HG03097 (cell line): ENCODE measurements around the gene IL6.
"Not testable (repeated sequence)": the region's sequence is repeated elsewhere in the genome, so short reads cannot be mapped to it uniquely, and the experiment has no call there.

Experiments
- ATAC-seq: cut with Tn5 transposase; IDR thresholded peaks from one replicate; pipeline ENCODE4 v1.9.1; 2021; ENCODE audit not compliant: unreplicated experiment, low FRiP score

Gene IL6

GRCh38 chr7:22703107-22703855 is 23.7 kb upstream of the IL6 start:
- not testable (repeated sequence) for ATAC-seq

GRCh38 chr7:22703978-22704610 is 22.9 kb upstream of the IL6 start:
- not testable (repeated sequence) for ATAC-seq

- ATAC-seq: not testable (repeated sequence)
These were observed 22.3 kb upstream of the IL6 start for GRCh38 chr7:22704722-22705121.

- not testable (repeated sequence) for ATAC-seq
These were observed 21.1 kb upstream of the IL6 start for GRCh38 chr7:22705874-22706273.

GRCh38 chr7:22707026-22707691 is 19.8 kb upstream of the IL6 start:
- ATAC-seq: not testable (repeated sequence)

DNA sequence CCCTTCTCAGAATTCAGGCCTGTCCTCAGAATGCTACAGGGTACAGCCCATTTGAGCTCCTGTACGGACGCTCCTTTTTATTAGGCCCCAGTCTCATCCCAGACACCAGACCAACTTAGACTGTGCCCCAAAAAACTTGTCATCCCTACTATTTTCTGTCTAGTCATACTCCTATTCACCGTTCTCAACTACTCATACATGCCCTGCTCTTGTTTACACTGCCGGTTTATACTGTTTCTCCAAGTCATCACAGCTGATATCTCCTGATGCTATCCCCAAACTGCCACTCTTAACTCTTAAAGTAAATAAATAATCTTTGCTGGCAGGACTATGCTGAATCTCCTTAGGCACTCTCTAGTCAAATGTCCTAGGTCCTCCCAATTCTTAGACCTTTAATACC is 18.8 kb upstream of the IL6 start:
- not testable (repeated sequence) for ATAC-seq

DNA sequence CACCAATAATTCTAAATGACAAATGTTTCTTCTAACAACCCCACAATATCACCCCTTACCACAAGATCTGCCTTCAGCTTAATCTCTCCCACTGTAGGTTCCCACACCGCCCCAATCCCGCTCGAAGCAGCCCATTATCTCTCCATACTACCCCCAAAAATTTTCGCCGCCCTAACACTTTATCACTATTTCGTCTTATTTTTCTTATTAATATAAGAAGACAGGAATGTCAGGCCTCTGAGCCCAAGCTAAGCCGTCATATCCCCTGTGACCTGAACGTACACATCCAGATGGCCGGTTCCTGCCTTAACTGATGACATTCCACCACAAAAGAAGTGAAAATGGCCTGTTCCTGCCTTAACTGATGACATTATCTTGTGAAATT is 18.3 kb upstream of the IL6 start:
- not testable (repeated sequence) for ATAC-seq

- ATAC-seq: not testable (repeated sequence)
These were observed 17.8 kb upstream of the IL6 start for GRCh38 chr7:22709062-22709829.

- no peak for ATAC-seq
These were observed 17.1 kb upstream of the IL6 start for GRCh38 chr7:22709857-22710256.

DNA sequence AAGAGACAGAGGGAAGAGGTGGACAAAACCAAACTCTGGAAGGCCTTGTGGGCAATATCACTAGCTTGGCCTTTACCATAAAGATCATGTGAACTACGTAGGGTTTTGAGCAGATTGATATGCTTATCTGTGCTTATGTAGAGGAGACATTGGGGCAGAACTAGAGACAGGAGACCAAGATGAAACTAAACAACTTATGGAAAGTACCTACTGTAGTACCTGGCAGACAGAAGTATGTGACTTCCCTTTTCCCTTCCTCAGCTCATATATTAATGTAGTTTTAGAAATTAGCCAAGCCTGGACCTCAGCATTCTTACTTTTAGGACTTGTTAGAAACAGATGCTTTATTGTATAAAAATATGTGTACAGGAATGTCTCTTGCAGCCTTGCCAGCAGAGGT is 14.0 kb upstream of the IL6 start:
- ATAC-seq: no peak

- no peak for ATAC-seq
These were observed 13.5 kb upstream of the IL6 start for GRCh38 chr7:22713463-22713862.

DNA sequence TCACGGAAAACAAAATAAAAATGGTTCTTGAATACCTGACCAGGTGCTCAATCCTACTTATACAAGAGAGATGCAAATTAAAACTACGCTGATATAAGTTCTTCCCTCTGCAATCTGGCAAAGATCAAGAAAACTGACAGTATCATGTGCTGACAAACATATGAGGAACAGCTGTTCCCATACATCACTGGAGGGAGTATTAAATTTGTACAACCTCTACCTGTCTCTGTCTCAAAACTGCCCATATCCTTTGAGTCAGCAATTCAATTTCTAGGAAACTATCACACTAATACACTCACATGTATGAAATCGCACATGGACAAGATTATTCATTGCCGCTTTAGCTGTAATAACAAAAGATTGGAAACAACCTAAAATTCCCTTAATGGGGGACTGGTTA is 11.0 kb upstream of the IL6 start:
- ATAC-seq: no peak

GRCh38 chr7:22717760-22718159 is 9.2 kb upstream of the IL6 start:
- no peak for ATAC-seq

DNA sequence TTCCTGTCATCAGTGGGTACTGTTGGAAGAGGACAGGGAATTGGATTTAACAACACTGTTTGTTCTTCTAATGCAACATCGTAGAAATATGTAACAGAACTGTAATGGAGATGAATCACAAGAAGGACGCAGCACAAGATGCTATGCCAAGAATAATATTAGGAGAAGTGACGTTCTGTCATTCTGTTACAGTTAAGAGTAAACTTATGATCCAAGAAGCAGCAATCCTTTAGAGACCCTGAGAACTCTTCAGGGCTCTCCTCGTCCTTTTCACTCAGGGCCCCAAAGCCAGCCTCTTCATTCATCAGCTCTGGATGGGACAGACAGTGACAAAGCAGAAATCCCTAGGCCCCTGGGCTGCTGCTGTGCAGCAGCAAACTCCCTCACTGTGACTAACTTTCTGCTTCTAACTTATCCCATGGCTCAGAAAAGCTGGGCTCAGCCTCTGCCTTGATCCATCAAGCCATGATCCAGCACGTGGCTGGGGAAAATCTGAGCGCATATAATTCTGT is 8.7 kb upstream of the IL6 start:
- ATAC-seq: no peak

- no peak for ATAC-seq
These were observed 8.0 kb upstream of the IL6 start for GRCh38 chr7:22718911-22719420.

DNA sequence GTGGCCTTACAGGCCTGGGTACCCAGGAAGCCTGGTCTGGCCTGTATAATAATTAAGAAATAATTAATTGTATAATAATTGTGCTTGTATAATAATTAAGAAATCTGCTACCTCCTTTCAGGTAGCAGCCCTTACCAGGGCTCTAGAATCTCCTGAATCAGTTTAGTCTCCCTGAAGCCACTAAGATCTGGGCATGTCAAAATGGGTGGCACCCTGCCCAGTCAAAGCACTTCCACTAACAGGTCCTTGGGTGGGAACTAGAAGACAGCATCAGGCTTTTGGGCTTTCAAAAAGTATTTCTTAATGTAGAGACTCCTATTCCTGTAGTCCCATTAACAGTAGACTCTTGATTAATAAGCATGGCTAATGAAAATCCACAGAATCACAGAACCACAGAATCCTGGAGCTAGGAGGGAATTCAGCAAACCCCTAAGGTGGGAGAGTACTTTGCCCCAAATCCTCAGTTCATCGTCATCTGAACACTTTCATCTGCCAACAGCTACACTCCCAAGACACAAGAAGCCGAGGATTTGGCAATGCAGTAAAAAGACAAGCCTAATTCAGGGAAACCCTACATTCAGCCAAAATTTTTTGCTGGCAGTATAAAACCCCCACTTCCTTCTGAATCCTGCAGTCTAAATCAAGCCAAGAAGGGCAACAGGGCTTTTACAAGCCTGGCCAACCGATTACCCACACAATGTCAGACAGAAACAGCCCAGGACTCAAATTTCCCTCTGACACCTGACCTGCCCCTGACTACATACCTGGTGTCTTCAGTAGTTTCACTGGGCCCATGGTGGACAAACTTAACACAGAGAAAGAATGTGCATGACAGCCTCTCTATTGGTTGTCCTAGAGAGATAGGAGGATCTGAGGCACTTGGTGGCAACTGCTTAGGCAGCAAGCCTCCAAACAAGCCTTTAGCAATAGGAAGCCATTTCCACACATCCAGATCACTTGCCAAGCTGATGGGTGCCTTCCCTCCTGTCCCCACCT is 5.9 kb upstream of the IL6 start:
- no peak for ATAC-seq

DNA sequence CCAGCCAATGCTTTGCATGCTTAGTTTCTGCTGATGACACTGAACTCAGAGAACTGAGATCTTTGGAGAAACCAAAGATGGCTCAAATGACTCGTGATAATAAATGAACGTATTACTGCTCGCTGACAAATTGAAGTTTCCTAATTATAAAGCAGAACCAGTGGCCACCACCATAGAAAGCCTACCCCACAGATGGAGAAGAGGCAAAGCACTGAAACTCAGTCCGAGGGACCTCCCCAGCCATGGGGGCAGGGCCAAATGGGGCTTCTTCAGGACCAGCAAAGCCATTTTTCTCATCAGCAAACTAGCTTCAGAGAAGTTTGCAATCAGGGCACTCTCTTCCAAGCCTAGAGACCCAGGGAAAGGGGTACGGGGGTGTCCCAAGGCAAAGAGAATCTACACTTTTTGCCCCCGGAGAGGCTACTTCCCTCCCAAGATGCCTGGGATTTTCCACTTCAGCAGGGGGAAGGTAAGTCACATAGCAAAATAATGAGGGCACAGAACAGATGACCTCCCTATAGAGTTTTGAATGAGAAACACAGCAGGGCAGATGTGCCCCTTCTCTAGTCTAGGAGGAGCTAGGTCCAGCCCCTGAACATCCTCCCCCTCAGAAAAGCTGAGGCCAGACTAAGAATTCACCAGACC is 4.3 kb upstream of the IL6 start:
- no peak for ATAC-seq

GRCh38 chr7:22723181-22723601 is 3.8 kb upstream of the IL6 start:
- ATAC-seq: no peak

- no peak for ATAC-seq
These were observed 3.4 kb upstream of the IL6 start for GRCh38 chr7:22723637-22724036.
